T-helper 17 cell (primary cell): ENCODE results near the gene LRRC4C. TPM values are rescaled to one million over a fixed set of nuclear protein-coding genes. Genes with fewer than 3 reads are reported as not detected.
"Not testable (repeated sequence)": the region's sequence is repeated elsewhere in the genome, so short reads cannot be mapped to it uniquely, and the experiment has no call there.

ENCODE experiments used
- ATAC-seq: fragments of 150-1000 bp; cut with Tn5 transposase; 2 replicates; pipeline ENCODE4 v1.10.0; 2021; ENCODE audit warnings: mild to moderate bottlenecking, moderate library complexity
- DNase-seq, 3 donors: peaks; one replicate each; pipeline versions ENCODE4 v3.0.0 to v3.0.0-alpha.2; 2020 to 2021
- H3K9me3 ChIP-seq: one replicate; pipeline ENCODE4 v1.7.0; 2013; ENCODE audit warnings: low read length, mild to moderate bottlenecking; ENCODE audit not compliant: control insufficient read depth, poor library complexity, severe bottlenecking
- H3K27ac Mint-ChIP-seq: one replicate; pipeline ENCODE4 v1.8.0; 2022; ENCODE audit warnings: mild to moderate bottlenecking, moderate library complexity, mixed read lengths
- H3K27me3 Mint-ChIP-seq: one replicate; pipeline ENCODE4 v1.8.0; 2022; ENCODE audit warnings: mixed read lengths
- H3K36me3 Mint-ChIP-seq: one replicate; pipeline ENCODE4 v1.8.0; 2022; ENCODE audit warnings: low read depth, mixed read lengths
- H3K4me1 Mint-ChIP-seq: one replicate; pipeline ENCODE4 v1.8.0; 2022; ENCODE audit warnings: mild to moderate bottlenecking, mixed read lengths
- H3K4me3 Mint-ChIP-seq: one replicate; pipeline ENCODE4 v1.8.0; 2022; ENCODE audit warnings: mild to moderate bottlenecking, moderate library complexity, mixed read lengths
- total RNA-seq, 4 donors: library from RNA in 2 of 4; stranded (reverse) in 2 of 4; gene quantifications; one replicate each; pipeline ENCODE4 v1.2.3 and lab custom pipeline; 2022 to 2026

The LRRC4C gene
- total RNA-seq, 2 donors from 2014 or later = not detected

GRCh38 chr11:40235841-40236240, 1223.6 kb downstream of the LRRC4C start:
- no peaks in the 10 kb centered on the region for H3K4me1 Mint-ChIP-seq
- H3K27me3 Mint-ChIP-seq = no peaks in the 10 kb centered on the region
- ATAC-seq (no peak), DNase-seq (no peak)
- no peak overlapping the region for H3K27ac Mint-ChIP-seq
- no peaks in the 10 kb centered on the region for H3K36me3 Mint-ChIP-seq
- no peak overlapping the region for H3K4me3 Mint-ChIP-seq
- H3K9me3 ChIP-seq = no peaks in the 10 kb centered on the region

DNA sequence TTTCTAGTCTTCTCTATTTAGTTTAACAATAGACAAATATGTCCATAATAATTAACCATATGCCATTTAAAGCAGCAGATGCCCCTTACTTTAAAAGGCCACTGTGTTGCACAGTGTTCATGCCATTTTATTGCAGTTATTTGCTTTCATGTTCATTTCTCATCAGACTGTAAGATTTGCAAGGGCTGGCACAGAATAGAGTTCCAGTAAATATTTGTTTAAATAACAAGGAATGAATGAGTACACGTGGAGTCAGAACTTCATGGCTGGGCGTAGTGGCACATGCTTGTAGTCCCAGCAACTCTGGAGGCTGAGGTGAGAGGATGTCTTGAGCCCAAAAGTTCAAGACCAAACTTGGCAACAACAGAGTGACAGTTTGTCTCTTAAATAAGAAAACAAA, 1228.6 kb downstream of the LRRC4C start:
- no peak overlapping the region for H3K4me3 Mint-ChIP-seq
- no peak overlapping the region for H3K27ac Mint-ChIP-seq
- no peaks in the 10 kb centered on the region for H3K36me3 Mint-ChIP-seq
- no peaks in the 10 kb centered on the region for H3K9me3 ChIP-seq
- no peaks in the 10 kb centered on the region for H3K4me1 Mint-ChIP-seq
- ATAC-seq = no peak
- DNase-seq = no peak
- no peaks in the 10 kb centered on the region for H3K27me3 Mint-ChIP-seq

GRCh38 chr11:40228662-40229061, 1230.8 kb downstream of the LRRC4C start:
- Mint-ChIP-seq H3K4me3 (no peak overlapping the region), H3K27me3 (no peaks in the 10 kb centered on the region), H3K27ac (no peak overlapping the region), H3K36me3 (no peaks in the 10 kb centered on the region), H3K4me1 (no peaks in the 10 kb centered on the region)
- DNase-seq = no peak
- no peak for ATAC-seq
- no peaks in the 10 kb centered on the region for H3K9me3 ChIP-seq

- no peaks in the 10 kb centered on the region for H3K4me1 Mint-ChIP-seq
- no peak for DNase-seq
- no peak overlapping the region for H3K27ac Mint-ChIP-seq
- no peaks in the 10 kb centered on the region for H3K36me3 Mint-ChIP-seq
- H3K27me3 Mint-ChIP-seq = no peaks in the 10 kb centered on the region
- H3K4me3 Mint-ChIP-seq = no peak overlapping the region
- H3K9me3 ChIP-seq = no peaks in the 10 kb centered on the region
- ATAC-seq = no peak
Measured at GRCh38 chr11:40227730-40228129, 1231.7 kb downstream of the LRRC4C start.

DNA sequence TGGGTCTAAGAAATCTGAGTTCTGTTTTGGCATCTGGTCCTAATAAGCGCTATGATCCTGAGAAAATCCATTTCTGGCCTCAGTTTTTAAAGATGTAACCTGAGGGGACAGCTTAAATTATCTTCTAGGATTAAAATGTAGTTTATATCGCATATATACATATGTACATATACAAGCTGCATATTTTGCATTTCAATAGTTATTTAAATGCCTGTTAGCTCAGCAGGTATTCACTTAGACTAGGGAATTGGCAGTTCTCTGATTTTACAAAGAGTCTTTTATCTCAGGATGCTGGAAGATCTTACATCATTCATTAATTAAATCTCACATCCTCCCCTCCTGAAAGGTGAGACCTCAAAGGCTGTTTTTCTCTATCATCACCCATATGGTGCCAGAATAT, 1232.8 kb downstream of the LRRC4C start:
- no peaks in the 10 kb centered on the region for H3K4me1 Mint-ChIP-seq
- no peak overlapping the region for H3K4me3 Mint-ChIP-seq
- H3K27ac Mint-ChIP-seq = no peak overlapping the region
- ATAC-seq (no peak), DNase-seq (no peak)
- no peaks in the 10 kb centered on the region for H3K9me3 ChIP-seq
- no peaks in the 10 kb centered on the region for H3K36me3 Mint-ChIP-seq
- H3K27me3 Mint-ChIP-seq = no peaks in the 10 kb centered on the region

DNA sequence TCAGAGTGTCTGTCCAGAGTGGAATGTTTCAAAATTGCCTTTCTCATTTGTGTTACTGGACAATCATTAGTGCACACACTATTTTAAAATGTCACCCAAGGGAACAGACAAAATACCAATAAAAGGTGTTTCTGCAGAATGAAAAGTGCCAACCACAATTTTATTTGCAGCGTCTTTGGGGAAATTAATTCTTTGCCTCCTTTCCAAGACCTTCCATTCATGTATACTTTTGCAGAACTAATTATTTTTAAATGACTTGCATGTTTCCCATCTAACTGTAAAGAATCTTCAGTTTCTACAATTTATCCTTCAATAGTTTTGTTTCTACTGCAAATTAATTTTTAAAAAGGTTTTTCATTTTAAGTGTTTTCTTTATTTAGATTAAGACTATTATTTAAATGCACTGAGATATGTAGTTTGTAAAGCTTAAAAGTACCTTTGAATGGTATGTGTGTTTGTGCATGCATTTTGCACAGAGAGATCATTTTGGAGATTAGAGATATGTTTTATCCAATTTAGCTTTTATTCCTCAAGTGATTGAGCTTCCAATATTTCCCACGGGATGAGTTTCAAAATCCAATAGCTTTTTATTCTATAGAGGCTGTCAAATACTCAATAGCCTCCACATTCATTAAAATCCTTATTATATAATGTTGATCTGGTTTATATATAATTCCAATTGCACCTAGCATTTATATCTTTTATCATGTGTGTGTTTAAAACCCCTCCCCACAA, 1235.7 kb downstream of the LRRC4C start:
- Mint-ChIP-seq H3K27me3 (no peaks in the 10 kb centered on the region), H3K27ac (no peak overlapping the region), H3K4me1 (no peaks in the 10 kb centered on the region), H3K4me3 (no peak overlapping the region), H3K36me3 (no peaks in the 10 kb centered on the region)
- H3K9me3 ChIP-seq = no peaks in the 10 kb centered on the region
- DNase-seq (no peak), ATAC-seq (no peak)

GRCh38 chr11:40219401-40219800, 1240.1 kb downstream of the LRRC4C start:
- no peak for DNase-seq
- Mint-ChIP-seq H3K27me3 (no peaks in the 10 kb centered on the region), H3K4me3 (no peak overlapping the region), H3K36me3 (no peaks in the 10 kb centered on the region), H3K4me1 (no peaks in the 10 kb centered on the region), H3K27ac (no peak overlapping the region)
- peaks cover 2% of the 10 kb centered on the region for H3K9me3 ChIP-seq
- ATAC-seq = no peak

DNA sequence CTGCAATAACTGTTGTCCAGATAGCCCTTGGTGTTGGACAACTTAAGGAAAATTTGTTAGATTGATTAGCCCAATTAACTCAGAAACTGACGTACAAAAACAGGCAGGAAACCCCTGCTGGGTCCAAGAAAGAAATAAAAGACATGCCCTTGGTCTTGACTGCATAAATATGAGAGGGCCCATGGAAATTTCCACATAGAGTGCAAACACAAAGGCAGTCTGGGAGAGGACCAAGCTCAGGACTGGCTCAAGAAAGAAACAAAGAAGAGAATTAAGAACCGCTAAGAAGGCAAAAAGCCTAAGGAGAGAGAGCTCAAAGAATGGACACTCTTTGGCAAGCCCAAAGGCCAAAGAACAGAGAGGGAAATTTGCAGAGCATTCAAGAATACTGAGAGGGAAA, 1243.9 kb downstream of the LRRC4C start:
- Mint-ChIP-seq H3K27me3 (no peaks in the 10 kb centered on the region), H3K4me1 (no peaks in the 10 kb centered on the region), H3K27ac (no peak overlapping the region), H3K4me3 (no peak overlapping the region), H3K36me3 (no peaks in the 10 kb centered on the region)
- ATAC-seq (no peak), DNase-seq (no peak)
- H3K9me3 ChIP-seq = peaks cover 2% of the 10 kb centered on the region

GRCh38 chr11:40207416-40207815, 1252.0 kb downstream of the LRRC4C start:
- H3K27ac Mint-ChIP-seq = no peak overlapping the region
- DNase-seq = no peak
- ATAC-seq = no peak
- no peaks in the 10 kb centered on the region for H3K9me3 ChIP-seq
- H3K36me3 Mint-ChIP-seq = no peaks in the 10 kb centered on the region
- H3K27me3 Mint-ChIP-seq = no peaks in the 10 kb centered on the region
- H3K4me3 Mint-ChIP-seq = no peak overlapping the region
- no peaks in the 10 kb centered on the region for H3K4me1 Mint-ChIP-seq

- Mint-ChIP-seq H3K4me1 (no peaks in the 10 kb centered on the region), H3K27ac (no peak overlapping the region), H3K4me3 (no peak overlapping the region), H3K27me3 (no peaks in the 10 kb centered on the region), H3K36me3 (no peaks in the 10 kb centered on the region)
- H3K9me3 ChIP-seq = no peaks in the 10 kb centered on the region
- no peak for ATAC-seq
- DNase-seq = no peak
Measured at GRCh38 chr11:40204228-40204627, 1255.2 kb downstream of the LRRC4C start.

GRCh38 chr11:40203606-40204005, 1255.8 kb downstream of the LRRC4C start:
- ATAC-seq (no peak), DNase-seq (no peak)
- Mint-ChIP-seq H3K4me1 (no peaks in the 10 kb centered on the region), H3K27me3 (no peaks in the 10 kb centered on the region), H3K27ac (no peak overlapping the region), H3K4me3 (no peak overlapping the region), H3K36me3 (no peaks in the 10 kb centered on the region)
- no peaks in the 10 kb centered on the region for H3K9me3 ChIP-seq

- H3K36me3 Mint-ChIP-seq = no peaks in the 10 kb centered on the region
- H3K9me3 ChIP-seq = no peaks in the 10 kb centered on the region
- ATAC-seq = no peak
- no peaks in the 10 kb centered on the region for H3K27me3 Mint-ChIP-seq
- no peaks in the 10 kb centered on the region for H3K4me1 Mint-ChIP-seq
- no peak overlapping the region for H3K27ac Mint-ChIP-seq
- no peak overlapping the region for H3K4me3 Mint-ChIP-seq
- DNase-seq = no peak
Measured at GRCh38 chr11:40202589-40203270, 1256.7 kb downstream of the LRRC4C start.

- not testable (repeated sequence) for ATAC-seq, H3K27ac Mint-ChIP-seq, H3K9me3 ChIP-seq, DNase-seq, H3K36me3 Mint-ChIP-seq, H3K27me3 Mint-ChIP-seq, H3K4me1 Mint-ChIP-seq, H3K4me3 Mint-ChIP-seq
Measured at GRCh38 chr11:40192590-40192989, 1266.9 kb downstream of the LRRC4C start.

- no peaks in the 10 kb centered on the region for H3K4me1 Mint-ChIP-seq
- no peaks in the 10 kb centered on the region for H3K9me3 ChIP-seq
- no peaks in the 10 kb centered on the region for H3K36me3 Mint-ChIP-seq
- no peak overlapping the region for H3K27ac Mint-ChIP-seq
- H3K27me3 Mint-ChIP-seq = no peaks in the 10 kb centered on the region
- ATAC-seq (no peak), DNase-seq (no peak)
- no peak overlapping the region for H3K4me3 Mint-ChIP-seq
Measured at GRCh38 chr11:40190294-40190693, 1269.2 kb downstream of the LRRC4C start.
